ENCODE measurements around the gene MMS22L.
A peak's percentile ranks its signal among the peaks of the same experiment; 100 is the strongest.

MMS22L gene, protein sequence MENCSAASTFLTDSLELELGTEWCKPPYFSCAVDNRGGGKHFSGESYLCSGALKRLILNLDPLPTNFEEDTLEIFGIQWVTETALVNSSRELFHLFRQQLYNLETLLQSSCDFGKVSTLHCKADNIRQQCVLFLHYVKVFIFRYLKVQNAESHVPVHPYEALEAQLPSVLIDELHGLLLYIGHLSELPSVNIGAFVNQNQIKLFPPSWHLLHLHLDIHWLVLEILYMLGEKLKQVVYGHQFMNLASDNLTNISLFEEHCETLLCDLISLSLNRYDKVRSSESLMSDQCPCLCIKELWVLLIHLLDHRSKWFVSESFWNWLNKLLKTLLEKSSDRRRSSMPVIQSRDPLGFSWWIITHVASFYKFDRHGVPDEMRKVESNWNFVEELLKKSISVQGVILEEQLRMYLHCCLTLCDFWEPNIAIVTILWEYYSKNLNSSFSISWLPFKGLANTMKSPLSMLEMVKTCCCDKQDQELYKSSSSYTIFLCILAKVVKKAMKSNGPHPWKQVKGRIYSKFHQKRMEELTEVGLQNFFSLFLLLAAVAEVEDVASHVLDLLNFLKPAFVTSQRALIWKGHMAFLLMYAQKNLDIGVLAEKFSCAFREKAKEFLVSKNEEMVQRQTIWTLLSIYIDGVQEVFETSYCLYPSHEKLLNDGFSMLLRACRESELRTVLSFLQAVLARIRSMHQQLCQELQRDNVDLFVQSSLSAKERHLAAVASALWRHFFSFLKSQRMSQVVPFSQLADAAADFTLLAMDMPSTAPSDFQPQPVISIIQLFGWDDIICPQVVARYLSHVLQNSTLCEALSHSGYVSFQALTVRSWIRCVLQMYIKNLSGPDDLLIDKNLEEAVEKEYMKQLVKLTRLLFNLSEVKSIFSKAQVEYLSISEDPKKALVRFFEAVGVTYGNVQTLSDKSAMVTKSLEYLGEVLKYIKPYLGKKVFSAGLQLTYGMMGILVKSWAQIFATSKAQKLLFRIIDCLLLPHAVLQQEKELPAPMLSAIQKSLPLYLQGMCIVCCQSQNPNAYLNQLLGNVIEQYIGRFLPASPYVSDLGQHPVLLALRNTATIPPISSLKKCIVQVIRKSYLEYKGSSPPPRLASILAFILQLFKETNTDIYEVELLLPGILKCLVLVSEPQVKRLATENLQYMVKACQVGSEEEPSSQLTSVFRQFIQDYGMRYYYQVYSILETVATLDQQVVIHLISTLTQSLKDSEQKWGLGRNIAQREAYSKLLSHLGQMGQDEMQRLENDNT

DNA sequence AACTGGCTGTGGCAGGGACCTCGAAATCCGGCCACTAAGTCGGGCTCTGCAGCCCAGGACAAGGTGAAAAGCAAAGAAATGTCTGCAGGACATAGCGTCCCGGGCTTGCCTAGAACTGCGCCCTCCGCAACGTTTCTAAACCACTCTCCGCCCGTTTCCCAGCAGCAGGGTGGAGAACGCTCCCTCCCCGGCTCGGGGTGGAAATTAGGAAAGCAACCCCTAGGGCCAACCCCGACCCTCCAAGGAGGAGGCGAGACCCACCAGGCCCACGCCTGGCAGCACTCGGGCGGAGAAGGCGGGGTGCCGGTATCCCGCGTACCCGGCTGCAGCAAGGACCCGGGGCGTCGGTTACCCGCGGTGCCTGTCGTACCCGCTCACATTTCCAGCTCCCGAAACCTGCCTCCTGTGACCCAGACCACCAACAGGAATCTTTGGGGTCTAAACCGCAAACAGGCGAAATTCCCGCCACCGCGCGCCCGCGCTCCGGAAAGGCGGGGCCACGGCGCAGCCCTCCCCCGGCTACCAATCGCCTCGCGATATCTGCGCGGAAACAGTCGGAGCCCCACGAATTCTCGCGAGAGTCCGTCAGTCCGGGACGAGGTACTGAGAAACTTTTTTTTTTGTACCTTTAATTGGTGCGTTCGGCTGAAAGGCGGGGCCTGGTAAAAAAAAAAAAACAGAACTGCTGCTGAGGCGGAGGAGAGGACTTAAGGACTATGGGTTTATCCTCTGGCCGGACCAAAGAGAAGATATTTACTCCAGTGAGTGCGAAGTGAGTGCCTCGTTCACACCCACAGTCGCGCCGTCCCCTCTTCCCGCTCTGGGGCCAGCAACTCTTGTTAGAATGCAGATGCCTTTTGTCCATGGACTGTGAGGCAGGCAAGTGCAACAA is at the start of gene MMS22L:
Gene MMS22L (minus strand): TSS at position 491 of the 892 bp plus-strand sequence. CDS start 739 bp downstream, outside the sequence.
- peak; percentile 96 for DNase-seq

DNA sequence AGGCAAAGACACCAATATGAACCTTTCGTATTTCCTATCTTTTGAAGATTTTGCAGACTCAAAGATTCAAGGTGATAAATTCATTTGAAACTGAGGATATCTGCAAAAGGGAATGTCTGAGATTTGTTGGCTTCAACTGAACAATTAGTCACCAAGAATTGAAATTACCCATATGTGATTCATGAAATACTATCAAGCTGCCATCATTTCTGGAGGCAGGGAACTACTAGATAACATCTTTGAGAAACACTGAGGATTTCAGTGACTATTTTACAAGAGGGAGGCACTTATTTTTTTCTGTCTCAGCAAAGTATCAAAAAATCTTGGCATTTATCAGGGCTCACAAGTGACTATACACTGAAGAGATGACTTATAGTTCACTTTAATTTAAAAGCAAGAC is 39.8 kb upstream of the MMS22L start:
- no peak for DNase-seq

DNA sequence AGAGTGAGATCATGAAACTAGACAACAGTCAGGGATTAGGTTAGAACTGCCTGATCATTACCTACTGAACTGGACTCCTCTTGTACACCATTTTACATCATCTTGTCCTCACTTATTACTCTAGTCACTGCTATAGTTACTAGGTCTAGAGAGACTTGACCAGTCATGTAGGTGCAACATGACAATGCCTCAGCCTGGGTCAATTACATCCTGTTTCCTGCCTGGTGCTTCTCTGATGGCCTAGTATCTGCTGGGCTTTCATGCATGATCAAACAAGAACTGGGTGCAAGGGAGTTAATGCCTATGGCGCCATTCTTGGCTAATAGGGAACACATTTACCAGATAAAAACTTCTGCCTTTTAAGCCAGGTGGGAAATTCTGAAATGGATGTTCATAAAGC is 39.2 kb upstream of the MMS22L start:
- DNase-seq: no peak

DNA sequence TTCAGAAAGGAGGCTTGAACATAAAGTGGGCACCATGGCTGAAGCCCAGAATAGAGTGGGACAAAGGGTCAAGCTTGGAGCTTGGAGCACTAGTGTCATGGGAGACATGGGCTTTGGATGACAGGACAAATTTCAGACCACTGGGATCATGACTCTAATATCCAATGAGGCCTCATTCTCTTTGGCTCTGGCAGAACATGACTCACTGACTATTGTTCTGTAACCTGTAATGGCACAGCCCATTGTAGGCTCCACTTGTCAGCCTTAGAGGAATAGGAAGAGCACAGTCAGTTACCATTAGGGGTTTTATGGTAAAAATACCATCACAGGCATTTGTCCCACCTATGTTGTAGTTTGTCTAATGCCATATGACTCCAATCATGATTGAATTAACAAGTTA is 34.0 kb upstream of the MMS22L start:
- DNase-seq: no peak

DNA sequence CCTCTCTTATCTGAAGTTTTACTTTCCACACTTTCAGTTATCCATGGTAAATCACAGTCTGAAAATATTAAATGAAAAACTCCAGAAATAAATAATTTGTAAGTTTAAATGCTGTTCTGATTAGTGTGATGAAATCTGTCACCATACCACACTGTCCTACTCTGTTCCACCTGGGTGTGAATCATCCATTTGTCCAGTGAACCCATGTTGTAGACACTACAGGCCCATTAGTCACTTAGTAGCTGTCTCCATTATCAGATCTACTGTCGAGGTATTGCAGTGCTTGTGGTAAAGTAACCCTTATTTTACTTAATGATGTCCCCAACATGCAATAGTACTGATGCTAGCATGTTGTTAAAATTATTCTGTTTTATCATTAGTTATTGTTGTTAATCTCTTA is 29.2 kb upstream of the MMS22L start:
- DNase-seq: no peak

DNA sequence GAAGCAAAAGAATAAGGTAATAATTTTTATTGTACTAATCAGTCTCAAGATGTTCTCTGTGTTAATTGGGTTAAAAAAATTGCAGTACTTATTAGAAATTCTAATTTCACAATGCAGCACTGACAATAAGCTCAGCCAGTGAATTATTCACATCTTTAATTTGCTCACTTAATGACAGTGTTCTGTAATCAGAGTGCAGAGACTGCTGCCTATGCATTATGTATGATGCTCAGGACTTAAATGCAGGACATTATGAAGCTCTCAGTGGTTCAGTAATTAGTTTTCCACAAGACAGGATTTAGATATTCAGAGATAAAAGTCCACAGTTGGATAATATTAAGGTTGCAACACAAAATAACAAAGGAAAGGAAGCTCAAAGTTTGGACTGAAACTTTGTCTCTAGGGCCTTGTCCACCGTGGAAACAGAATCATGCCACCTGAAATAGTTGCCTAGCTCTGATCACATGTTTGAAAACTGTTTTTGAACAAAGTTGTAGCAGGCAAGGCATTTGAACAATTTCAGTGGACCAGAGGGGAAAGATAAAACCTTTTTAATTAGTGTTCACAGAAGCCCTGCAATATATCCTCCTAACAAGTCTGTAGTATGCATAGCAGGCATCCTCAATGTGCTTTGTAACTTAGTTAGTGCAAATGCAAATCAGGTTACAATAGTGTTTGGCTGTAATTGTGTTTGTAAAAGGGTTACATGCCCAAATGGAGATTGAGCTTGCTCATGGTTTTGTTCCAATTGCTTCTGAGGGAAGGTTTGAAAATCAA is 23.7 kb upstream of the MMS22L start:
- DNase-seq: no peak

DNA sequence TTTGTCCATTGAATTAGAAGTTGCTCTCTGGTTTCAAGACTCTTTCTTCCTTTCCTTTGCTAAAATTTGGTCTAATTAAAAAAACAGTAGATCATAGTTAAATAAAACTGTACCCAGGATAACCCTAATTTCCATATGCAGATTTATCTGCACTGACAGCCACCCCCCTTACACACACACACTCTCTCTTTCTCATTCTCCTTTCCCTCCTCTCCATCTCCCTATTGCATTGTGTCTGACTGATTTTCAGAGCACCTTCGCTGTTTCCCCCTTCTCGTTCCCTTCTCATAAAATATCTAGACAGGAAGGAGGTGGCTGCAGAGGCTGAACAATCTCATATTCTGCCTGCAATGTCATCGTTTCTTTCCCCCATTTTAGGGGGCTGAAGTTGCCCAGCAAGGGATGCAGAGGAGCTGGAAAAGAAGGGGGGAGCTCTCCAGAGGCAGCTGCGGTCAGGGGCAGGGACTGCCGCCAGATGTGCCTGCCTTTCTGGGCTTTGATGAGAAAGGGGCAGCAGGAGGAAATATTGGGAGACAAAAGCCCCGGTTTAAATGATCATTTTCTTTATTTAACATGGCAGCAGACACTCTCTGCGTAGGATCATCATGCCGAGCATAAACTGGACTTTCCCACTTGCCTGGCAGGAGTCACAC is 22.5 kb upstream of the MMS22L start:
- DNase-seq: no peak

DNA sequence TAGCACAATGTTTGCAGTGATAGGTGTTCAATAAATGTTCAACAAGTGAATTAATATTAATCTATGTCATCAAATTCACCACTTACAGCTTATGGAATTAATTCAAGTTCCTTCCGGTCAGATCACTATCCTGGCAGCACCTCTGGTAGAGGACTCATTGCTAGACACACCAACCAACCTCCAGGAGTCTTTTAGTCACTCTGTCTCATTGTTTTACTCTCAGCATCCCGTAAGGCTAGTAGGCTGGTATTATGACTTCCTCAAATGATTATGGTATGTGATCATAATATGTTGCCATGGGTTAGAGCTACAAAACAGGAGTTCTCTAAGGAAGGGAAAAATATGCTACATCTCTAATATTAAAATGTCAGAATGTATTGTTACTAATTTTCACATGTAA is 21.7 kb upstream of the MMS22L start:
- no peak for DNase-seq

DNA sequence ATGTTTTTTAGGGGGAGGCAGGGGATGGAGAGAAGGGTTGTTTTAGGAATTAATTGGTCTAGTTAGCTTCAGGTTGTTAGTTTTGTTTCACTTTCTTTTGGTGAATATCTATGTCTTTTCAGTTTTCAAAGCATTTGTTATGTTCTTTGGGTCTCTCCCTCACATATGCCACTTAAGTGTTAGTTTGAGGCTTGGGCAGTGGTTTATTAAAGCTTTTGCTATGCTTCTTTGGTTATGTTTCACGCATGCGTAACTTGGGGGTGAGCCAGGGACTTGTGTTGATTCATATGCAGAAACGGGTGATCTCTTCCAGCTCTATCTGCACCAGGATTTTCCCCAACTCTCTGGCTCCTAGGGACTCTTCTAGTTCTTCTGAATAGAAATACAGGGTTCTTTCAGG is 11.4 kb upstream of the MMS22L start:
- DNase-seq: no peak

DNA sequence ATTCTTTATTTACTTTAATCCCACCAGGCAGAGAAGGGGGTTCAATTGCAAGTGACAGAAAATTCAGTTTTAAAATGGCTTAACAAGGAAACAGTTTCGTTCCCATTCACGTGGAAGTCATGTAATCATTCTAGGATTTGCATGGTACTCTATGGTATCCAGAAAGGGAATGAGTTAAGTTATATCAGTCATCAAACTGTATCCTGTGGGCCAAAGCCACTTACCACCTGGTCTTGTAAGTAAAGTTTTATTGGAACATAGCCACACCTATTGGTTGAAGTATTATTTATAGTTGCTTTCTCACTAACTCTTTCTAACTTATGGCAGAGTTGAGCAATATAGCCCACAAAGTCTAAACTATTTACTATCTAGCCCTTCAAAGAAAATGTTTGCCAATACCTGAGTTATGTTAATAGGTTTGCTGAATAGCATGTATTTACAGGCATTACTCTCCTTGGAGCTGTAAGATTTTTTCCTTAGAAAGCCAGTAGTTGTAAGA is 10.2 kb upstream of the MMS22L start:
- no peak for DNase-seq

DNA sequence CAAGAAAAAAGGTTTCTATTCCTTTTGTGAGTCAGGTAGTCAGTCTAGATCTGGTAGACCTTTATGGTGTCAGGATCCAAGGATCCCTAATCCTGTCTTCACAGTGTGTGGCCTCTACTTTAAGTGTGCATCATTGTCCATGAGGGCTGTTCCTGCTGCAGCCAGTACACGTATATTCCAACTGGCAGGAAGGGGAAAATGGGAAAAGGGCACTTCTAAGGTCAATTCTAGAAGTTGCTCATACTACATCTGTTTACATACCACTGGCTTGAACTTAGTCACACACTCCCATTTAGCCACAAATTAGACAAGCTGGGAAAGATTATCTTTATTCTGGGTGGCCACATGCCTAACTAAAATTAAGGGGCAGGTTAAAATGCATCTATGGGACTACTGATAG is 9.7 kb upstream of the MMS22L start:
- no peak for DNase-seq

DNA sequence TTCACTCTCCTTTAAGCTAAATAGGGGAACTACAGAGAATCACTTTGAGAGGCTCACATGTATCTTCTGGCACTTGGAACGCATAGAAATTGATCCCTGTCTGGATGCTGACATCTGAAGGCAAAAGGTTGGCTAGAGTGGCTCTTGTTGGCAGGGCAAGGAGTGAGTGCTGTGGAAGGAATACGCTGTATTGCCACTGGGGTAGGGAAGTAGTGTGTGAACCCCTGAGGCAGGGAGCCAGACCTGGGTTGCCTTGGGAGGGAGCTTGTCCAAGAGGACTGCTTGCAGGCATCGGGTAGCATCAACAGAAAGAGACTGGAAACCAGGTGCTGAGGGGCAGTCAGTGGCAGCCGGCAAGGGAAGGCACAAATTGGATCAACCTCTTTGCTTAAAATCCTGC is 8.9 kb upstream of the MMS22L start:
- DNase-seq: no peak

DNA sequence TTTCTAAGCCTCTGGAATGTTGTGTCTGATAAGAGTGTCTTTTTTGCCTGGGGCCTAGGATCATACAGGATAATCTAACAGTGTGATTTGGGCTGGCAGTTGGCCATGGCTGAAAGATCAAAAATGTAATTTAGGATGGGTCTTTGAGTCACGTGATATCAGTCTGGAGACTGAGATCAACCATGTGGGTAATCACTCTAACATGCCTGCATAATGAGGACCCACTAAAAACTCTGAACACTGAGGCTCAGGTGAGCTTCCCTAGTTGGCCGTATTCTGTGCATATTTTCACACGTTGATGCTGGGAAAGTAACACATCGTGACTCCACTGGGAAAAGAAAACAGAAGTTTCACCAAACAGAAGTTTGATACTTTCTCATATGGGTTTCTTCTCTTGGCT is 6.3 kb upstream of the MMS22L start:
- DNase-seq: no peak

DNA sequence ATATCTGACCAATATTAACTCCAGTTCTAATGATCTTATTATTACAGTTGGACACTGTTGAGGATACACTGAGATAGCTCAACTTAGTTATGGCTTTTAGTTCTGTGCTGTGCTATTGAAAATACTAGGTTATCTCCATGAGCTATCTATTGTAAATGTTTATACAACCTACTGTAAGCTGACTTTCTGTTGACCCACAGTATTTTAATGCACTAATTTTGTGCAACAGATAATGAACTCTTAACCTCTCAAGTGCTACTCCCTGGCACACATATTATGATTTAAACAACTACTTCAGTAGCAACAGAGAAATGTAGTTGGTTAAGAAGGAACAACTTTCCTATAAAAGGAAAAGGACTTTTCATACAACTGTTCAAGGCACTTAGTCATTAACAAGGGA is 5.2 kb upstream of the MMS22L start:
- DNase-seq: no peak

DNA sequence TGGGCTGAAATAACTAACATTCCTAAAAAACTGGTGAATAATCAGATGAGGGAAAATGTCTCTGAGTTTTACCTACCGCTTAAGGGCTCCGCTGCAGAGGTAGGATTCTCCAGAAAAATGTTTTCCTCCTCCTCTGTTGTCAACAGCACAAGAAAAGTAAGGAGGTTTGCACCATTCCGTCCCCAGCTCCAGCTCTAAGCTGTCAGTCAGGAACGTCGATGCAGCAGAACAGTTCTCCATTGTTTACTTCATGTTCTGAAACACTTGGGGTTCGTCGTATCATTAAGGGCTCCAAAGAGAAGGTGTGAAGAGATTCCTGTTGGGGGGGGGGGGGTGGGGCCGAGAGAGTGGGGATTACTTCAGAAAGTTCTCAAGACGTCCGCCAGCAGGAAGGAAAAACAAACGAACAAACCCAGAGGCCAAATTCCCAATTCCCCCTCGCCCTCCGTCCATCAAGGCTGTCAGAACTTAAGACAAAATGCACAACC is 734 bp downstream of the MMS22L start:
- peak; percentile 13 for DNase-seq

DNA sequence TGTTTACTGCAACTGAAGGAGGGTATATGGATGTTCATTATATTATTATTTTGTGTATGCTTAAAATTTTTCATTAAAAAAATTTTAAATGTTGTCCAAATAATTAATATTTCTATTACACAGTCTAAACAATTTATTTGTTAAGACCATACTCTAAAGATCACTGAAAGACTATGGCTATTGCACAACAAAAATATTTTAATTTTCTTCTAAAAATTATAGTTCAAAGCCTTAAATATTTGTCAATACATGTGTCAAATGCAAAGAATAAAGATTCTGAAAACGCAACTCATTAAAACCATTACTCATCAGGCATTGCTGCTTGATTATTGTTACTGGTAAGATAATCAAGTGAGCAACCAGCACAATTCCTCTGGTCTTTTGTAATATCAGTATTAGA is 2.2 kb downstream of the MMS22L start:
- DNase-seq: no peak

DNA sequence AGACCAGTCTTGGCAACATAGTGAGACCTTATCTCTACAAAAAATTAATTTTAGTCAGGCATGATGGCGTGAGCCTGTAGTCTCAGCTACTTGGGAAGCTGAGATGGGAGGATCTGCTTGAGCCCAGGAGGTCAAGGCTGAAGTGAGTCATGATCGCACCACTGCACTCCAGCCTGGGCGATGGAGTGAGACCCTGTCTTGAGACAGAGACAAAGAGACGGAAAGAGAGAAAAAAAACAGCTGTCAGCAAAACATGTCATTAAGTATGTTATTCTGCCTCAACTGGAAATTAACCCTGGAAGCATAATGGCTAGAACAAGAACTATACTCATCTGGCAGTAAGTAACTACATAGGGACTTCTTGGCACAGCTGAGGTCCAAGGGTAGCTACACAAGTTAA is 7.2 kb downstream of the MMS22L start:
- no peak for DNase-seq

DNA sequence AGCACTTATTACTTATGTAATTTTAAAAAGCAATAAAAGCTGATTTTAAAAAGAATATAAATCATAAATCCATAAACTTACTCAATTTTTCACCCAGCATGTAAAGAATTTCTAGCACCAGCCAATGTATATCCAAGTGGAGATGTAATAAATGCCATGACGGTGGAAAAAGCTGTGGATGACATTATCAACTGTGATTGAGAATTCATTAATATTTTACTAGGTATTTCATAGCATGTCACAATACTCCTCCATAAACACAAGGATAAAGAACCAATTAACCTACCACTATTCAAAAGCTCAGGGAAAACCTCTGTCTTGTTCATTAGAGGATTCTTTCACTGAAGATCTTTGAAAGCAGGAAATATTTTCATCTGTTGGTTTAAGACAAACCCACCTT is 13.2 kb downstream of the MMS22L start:
- no peak for DNase-seq

DNA sequence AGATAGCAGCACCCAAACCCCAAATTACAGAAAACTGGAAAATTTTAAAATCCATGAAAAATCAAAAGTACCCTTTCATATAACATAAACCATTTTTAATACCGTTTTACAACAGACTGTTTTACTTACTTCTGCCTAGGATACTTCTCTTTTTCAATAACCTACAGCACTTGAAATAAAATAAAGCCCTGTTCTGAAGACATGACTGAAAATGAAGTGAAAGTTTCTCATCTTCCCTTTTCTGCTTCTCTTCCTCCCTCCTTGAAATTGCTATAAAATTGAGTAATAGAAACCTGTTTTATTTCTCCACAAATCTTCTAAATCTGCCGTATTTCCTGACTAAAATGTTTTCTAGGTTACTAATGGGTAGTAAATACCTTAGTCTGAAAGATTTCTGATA is 20.3 kb downstream of the MMS22L start:
- DNase-seq: no peak

DNA sequence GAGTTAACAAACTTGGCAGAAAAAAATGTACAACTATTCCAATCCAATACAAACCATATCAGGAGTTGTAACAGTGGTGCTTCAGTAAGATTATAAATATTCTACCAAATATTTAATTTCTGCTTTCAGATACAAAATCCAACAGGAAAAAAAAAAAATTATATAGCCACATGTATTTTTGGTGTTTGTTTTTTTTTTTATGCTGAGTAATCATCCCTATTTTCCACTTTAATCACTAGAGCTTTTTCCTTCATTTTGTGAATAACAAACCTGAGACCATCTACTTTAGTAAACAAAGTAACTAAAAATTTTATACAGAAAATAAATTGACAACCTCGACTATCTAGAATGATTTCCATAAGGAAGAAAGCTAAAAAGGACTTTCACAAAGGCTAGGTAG is 36.2 kb downstream of the MMS22L start:
- DNase-seq: no peak

DNA sequence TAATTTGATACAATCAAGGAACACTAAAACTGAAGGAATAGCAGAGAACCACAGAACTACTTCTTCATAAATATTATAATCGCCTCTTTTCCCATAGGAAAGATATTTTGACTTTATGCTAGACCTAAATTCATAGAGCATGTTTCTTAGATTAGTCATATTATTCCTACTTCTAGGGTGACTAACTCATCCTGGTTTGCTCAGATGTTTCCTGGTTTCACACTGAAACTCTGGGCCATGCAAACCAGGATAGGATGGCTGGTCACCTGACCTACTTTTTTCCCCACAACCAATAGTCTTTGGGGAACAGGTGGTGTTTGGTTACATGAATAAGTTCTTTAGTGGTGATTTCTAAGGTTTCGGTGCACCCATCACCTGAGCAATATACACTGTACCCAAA is 42.8 kb downstream of the MMS22L start:
- DNase-seq: no peak

Data from NCI-H1105 treated with DMSO at 0.1 percent for 48 hours (cell line).